Urinary bladder (tissue), 4 donors: ENCODE data around the gene CRADD. TPM values are rescaled to one million over a fixed set of nuclear protein-coding genes. Genes with fewer than 3 reads are reported as not detected.
"Not testable (repeated sequence)": the region's sequence is repeated elsewhere in the genome, so short reads cannot be mapped to it uniquely, and the experiment has no call there.

Experiments used
- DNase-seq: peaks from one replicate; pipeline ENCODE4 v3.0.0-alpha.2; 2015; ENCODE audit errors: extremely low spot score
- H3K27ac ChIP-seq: one replicate; pipeline ENCODE4 v1.5.1; 2013; ENCODE audit warnings: low read depth, mild to moderate bottlenecking, moderate library complexity
- H3K36me3 ChIP-seq: one replicate; pipeline ENCODE4 v1.6.1; 2013; ENCODE audit warnings: mild to moderate bottlenecking, moderate library complexity; ENCODE audit not compliant: insufficient read depth
- H3K4me1 ChIP-seq: one replicate; pipeline ENCODE4 v1.6.1; 2013; ENCODE audit warnings: mild to moderate bottlenecking, moderate library complexity; ENCODE audit not compliant: insufficient read depth
- H3K4me3 ChIP-seq: one replicate; pipeline ENCODE4 v1.5.1; 2013; ENCODE audit warnings: low read depth, low read length
- WGBS: extraction: QIAGEN DNeasy Blood & Tissue Kit; methylation state at CpG from one replicate; pipeline ENCODE4 v1.1.7; 2013; 5-methylcytosine and 5-hydroxymethylcytosine counted together
- polyA plus RNA-seq: library from polyadenylated mRNA; stranded (reverse); fragments of 200-250 nt; gene quantifications from one replicate; pipeline ENCODE4 v1.2.3, GENCODE V29; 2013
- total RNA-seq: library from RNA; depleted of rRNA; stranded (reverse); fragments of >200 nt; gene quantifications from one replicate; pipeline ENCODE4 v1.2.3, GENCODE V29; 2014
- donor health status: healthy with polysubstance abuse.
- donor health status: healthy.

The CRADD gene
- total and polyA plus RNA-seq, 2 donors, result 22.7 to 29.6 TPM

DNA sequence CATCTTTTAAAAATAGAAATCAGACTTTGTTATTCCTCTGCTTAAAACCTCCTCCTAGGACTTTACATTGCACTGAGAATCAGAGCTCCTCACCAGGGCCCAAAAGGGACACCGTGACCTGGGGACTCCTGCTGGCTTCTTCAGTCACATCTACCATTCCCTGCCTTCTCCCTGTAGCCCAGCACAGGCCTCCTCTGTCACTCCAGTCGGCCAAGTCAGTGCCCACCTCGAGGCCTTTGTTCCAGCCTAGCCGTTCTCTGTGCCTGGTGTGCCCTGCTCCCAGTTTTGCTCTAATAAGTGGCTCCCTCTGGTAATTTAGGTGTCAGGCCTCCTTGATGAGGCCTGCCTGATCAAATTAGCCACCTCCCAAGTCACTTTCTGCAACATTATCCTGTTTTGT lies 27.4 kb downstream of the CRADD start:
- no peak for DNase-seq
- peaks cover 2% of the 10 kb centered on the region for H3K36me3 ChIP-seq
- H3K4me3 ChIP-seq, result no peak overlapping the region
- WGBS, result 95% methylated on average over 4 of the region's 4 CpGs
- no peak overlapping the region for H3K27ac ChIP-seq
- peaks cover 2% of the 10 kb centered on the region for H3K4me1 ChIP-seq

DNA sequence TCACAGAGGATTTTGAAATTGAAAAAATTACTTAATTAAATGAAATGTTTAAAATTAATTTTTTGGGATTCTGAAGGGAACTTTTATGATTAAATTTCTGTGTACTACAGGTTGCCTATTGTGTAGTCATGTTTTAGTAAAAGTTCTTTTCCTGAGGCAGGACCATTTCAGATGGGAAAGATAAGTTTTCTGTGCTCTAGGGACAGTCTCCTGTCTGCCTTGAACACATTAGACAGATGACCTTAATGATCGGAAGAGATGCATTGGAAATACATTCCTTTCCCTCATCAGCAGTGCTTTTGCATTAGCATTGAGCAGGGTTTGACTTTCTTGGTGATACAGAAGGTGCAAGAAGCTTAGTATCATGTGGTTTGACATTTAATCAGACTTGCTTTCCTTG lies 28.1 kb downstream of the CRADD start:
- no peak overlapping the region for H3K4me3 ChIP-seq
- WGBS, result 97% methylated on average over 1 of the region's 1 CpG
- H3K36me3 ChIP-seq, result peaks cover 2% of the 10 kb centered on the region
- no peak overlapping the region for H3K27ac ChIP-seq
- peaks cover 2% of the 10 kb centered on the region for H3K4me1 ChIP-seq
- DNase-seq, result no peak

DNA sequence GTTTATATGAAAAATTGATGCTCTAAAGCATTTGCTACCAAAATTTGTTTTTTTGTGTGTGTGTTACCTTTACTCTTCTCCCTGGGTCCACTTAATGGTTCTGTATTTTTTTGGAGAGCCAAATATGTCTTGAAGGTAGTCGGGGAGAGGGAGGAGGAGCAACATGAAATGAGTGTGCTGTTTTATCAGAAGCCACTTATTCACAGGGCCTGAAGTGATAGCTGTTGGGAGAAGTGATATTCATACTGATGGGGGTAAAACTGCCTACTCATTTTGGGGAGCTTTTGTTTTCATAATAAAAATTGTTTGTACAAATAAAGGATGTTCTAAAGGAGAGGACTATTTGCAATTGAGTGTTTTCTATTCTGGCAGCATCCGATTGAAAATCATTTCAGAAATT lies 29.2 kb downstream of the CRADD start:
- Histone ChIP-seq H3K27ac (no peak overlapping the region), H3K4me1 (peaks cover 2% of the 10 kb centered on the region), H3K36me3 (peaks cover 2% of the 10 kb centered on the region), H3K4me3 (no peak overlapping the region)
- 72% methylated on average over 2 of the region's 2 CpGs for WGBS
- DNase-seq, result no peak

GRCh38 chr12:93706824-93707223 lies 29.6 kb downstream of the CRADD start:
- no peak overlapping the region for H3K4me3 ChIP-seq
- DNase-seq, result no peak
- peaks cover 2% of the 10 kb centered on the region for H3K4me1 ChIP-seq
- WGBS, result 85% methylated on average over 2 of the region's 2 CpGs
- peaks cover 2% of the 10 kb centered on the region for H3K36me3 ChIP-seq
- no peak overlapping the region for H3K27ac ChIP-seq

GRCh38 chr12:93707836-93708235 lies 30.7 kb downstream of the CRADD start:
- Histone ChIP-seq H3K4me1 (peaks cover 2% of the 10 kb centered on the region), H3K36me3 (peaks cover 2% of the 10 kb centered on the region), H3K4me3 (no peak overlapping the region), H3K27ac (no peak overlapping the region)
- WGBS, result 86% methylated on average over 1 of the region's 1 CpG
- DNase-seq, result no peak

- DNase-seq, result no peak
- H3K4me1 ChIP-seq, result no peaks in the 10 kb centered on the region
Observed at GRCh38 chr12:93708952-93709351, 31.8 kb downstream of the CRADD start.

GRCh38 chr12:93709386-93709785 lies 32.2 kb downstream of the CRADD start:
- H3K36me3 ChIP-seq, result peaks cover 2% of the 10 kb centered on the region
- H3K27ac ChIP-seq, result no peak overlapping the region
- no peaks in the 10 kb centered on the region for H3K4me1 ChIP-seq
- WGBS, result 97% methylated on average over 4 of the region's 4 CpGs
- no peak overlapping the region for H3K4me3 ChIP-seq
- no peak for DNase-seq

More at GRCh38 chr12:93708952-93709351, 31.8 kb downstream of the CRADD start:
- 95% methylated on average over 2 of the region's 2 CpGs for WGBS
- no peak overlapping the region for H3K4me3 ChIP-seq
- H3K36me3 ChIP-seq, result peaks cover 2% of the 10 kb centered on the region
- H3K27ac ChIP-seq, result no peak overlapping the region

DNA sequence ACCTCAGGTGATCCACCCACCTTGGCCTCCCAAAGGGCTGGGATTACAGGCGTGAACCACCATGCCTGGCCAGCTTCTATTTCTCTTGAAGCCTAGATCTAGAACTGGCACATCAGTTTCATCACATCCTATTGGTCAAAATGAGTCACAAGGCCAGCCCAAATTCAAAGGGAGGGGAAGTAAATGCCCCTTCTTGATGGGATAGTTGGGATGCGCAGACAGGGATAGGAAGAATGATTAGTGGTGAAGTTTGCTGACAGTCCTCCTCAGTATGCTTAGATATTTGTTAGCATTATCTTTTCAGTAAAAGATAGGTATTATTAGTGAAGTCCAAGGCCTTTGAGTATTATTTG lies 33.4 kb downstream of the CRADD start:
- Histone ChIP-seq H3K4me1 (no peaks in the 10 kb centered on the region), H3K4me3 (no peak overlapping the region), H3K36me3 (peaks cover 2% of the 10 kb centered on the region), H3K27ac (no peak overlapping the region)
- WGBS, result 98% methylated on average over 2 of the region's 2 CpGs
- DNase-seq, result no peak

- DNase-seq, H3K4me1 ChIP-seq, H3K27ac ChIP-seq, H3K36me3 ChIP-seq, H3K4me3 ChIP-seq: not testable (repeated sequence)
- whole genome bisulfite sequencing, result 96% methylated on average over 1 of the region's 1 CpG
Observed at GRCh38 chr12:93711502-93711901, 34.3 kb downstream of the CRADD start.

DNA sequence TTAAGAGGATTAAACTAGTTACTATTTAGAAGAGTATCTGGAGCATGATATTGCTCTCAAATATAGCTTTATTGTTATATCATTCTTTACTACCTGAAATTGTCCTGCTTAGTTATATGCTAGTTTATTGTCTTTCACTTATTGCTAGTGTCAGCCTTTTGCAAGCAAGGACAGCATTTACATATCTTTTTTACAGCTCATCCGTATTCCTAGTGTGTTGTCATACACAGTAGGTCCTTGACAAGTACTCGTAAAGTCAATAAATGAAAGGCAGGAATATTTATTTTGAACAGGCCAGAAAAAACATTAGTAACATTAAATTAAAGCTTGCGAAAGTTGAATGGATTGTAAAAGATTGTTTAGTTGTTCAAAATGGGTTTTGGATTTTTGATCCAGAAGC lies 35.0 kb downstream of the CRADD start:
- WGBS, result 66% methylated on average over 3 of the region's 3 CpGs
- Histone ChIP-seq H3K27ac (no peak overlapping the region), H3K4me3 (no peak overlapping the region), H3K36me3 (peaks cover 2% of the 10 kb centered on the region), H3K4me1 (no peaks in the 10 kb centered on the region)
- DNase-seq, result no peak

DNA sequence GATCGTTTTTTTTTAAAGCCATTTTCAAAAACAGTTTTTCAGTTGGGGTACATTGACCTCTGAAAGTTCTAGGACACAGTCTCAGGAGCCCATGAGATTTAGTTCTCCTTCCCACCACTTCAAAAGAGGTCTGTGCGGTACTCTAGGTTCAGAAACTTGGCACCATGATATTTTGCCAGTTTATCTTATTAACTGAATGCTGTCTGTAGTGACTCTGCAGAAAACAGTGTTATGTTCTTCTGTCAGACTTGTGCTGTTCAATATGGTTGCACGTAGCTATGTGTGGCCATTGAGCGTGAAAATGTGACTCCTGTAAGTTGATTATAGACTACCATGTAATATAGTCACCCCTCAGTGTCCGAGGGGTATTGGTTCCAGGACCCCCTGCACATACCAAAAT lies 35.9 kb downstream of the CRADD start:
- WGBS, result 86% methylated on average over 5 of the region's 5 CpGs
- Histone ChIP-seq H3K4me1 (no peaks in the 10 kb centered on the region), H3K27ac (no peak overlapping the region), H3K36me3 (peaks cover 2% of the 10 kb centered on the region), H3K4me3 (no peak overlapping the region)
- DNase-seq, result no peak

DNA sequence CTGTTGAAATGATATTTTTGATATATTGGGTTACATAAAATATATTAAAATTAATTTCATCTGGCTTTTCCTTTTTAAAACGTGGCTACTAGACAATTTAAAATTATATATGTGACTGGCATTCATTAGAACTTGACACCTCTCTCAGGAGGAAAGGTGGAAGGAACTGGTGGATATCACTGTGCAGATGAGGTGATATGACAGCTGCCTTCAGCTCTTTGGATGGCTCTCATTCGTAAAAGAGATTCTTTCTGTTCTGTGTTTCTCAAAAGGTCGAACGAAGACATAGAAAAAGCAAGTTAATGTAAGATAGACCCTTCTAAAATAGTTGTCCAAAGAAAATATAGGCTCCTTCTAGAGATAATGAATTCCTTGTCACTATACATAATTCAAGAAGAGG lies 36.6 kb downstream of the CRADD start:
- no peak overlapping the region for H3K4me3 ChIP-seq
- DNase-seq, result no peak
- H3K36me3 ChIP-seq, result peaks cover 2% of the 10 kb centered on the region
- 89% methylated on average over 4 of the region's 4 CpGs for WGBS
- no peaks in the 10 kb centered on the region for H3K4me1 ChIP-seq
- H3K27ac ChIP-seq, result no peak overlapping the region

DNA sequence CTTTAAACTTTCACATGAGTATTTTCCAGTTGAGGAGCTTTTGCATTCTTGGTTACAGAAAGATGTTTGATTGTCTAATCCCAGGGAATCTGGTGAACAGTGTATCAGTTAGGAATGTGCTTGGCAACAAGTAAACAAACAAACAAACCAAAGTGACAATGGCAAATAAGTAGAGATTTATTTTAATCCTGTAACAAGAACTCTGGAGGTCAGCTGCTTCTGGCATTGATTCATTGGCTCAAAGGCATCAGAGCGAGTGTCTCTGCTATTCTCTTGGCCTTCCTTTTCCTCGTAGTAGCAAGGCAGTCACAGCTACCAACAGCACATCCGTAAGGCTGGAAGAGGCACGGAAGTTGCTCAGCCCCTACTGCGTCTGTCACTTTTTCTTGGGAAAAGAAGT lies 37.2 kb downstream of the CRADD start:
- Histone ChIP-seq H3K36me3 (peaks cover under 1% of the 10 kb centered on the region), H3K4me1 (no peaks in the 10 kb centered on the region), H3K27ac (no peak overlapping the region), H3K4me3 (no peak overlapping the region)
- DNase-seq, result no peak
- 52% methylated on average over 5 of the region's 5 CpGs for WGBS

DNA sequence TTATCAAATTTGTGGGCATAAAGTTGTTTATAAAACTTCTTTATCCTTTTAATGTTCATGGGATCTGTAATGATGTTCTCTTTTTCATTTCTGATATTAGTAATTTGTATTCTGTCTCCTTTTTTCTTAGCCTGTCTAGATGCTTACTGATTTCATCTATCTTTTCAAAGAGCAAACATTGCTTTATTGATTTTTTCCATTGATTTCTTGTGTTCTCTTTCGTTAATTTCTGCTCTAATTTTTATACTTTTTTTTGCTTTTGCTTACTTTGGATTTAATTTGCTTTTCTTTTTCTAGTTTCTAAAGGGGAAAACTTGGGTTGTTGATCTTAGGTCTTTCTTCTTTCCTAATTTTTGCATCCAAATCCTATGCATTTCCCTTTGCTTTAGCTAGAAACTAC lies 42.5 kb downstream of the CRADD start:
- H3K27ac ChIP-seq, result no peak overlapping the region
- WGBS, result 91% methylated on average over 1 of the region's 1 CpG

DNA sequence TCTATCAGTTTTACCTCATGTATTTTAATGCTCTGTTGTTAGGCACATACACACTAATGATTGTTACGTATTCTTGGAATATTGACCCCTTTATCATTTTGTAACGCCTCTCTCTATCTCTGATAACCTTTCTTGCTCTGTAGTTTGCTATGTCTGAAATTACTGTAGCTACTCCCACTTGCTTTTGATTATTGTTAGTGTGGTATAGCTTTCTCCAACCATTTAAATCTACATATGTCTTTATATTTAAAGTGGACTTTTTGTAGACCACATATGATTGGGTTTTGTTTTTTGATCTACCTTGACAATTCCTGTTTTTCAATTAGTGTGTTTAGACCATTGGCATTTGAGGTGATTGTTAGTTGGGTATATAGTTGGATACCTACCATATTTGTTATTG lies 43.4 kb downstream of the CRADD start:
- Histone ChIP-seq H3K36me3 (no peaks in the 10 kb centered on the region), H3K27ac (no peak overlapping the region), H3K4me3 (no peak overlapping the region), H3K4me1 (no peaks in the 10 kb centered on the region)
- DNase-seq, result no peak
- 97% methylated on average over 2 of the region's 2 CpGs for WGBS

More for the DNA sequence above, 42.5 kb downstream of the CRADD start:
- DNase-seq, result no peak
- Histone ChIP-seq H3K4me1 (no peaks in the 10 kb centered on the region), H3K36me3 (no peaks in the 10 kb centered on the region), H3K4me3 (no peak overlapping the region)
